B cell (primary cell): ENCODE measurements around the gene SORL1. TPM values are rescaled to one million over a fixed set of nuclear protein-coding genes. Genes with fewer than 3 reads are reported as not detected.

Source experiments
- ATAC-seq: fragments of 200-7000 bp; cut with Tn5 transposase; one replicate; pipeline ENCODE4 v1.10.0; 2021; ENCODE audit warnings: low read depth, mild to moderate bottlenecking, moderate number of reproducible peaks, moderate library complexity
- CTCF ChIA-PET: fragments of 350-600 bp; sonication (Branson Sonifier 250); formaldehyde crosslinking; loops from one replicate; lab custom pipeline; 2021; ENCODE audit warnings: antibody characterized with exemption, inconsistent platforms; lab: Charles Lee
- POLR2A ChIA-PET: fragments of 350-600 bp; sonication (Branson Sonifier 250); formaldehyde crosslinking; loops from one replicate; lab custom pipeline; 2021; ENCODE audit warnings: antibody characterized with exemption; lab: Charles Lee
- DNase-seq: peaks from one replicate; pipeline ENCODE4 v3.0.0; 2013
- H2AFZ ChIP-seq: 2 replicates; pipeline ENCODE4 v1.6.1; 2012; ENCODE audit warnings: mild to moderate bottlenecking, low read depth, low read length; ENCODE audit not compliant: insufficient read depth, poor library complexity, severe bottlenecking
- H3K27ac ChIP-seq, 2 donors: 1 replicate in 1 of 2; 2 replicates in 1 of 2; pipeline ENCODE4 v1.5.1; 2012 to 2013; ENCODE audit warnings: low read length in 2 of 2, mild to moderate bottlenecking in 2 of 2, moderate library complexity in 1 of 2
- H3K27me3 ChIP-seq, 4 experiments: fragments of 200-600 bp in 1 of 4; sonication (generic) in 1 of 4; replicated peaks in 1 of 4; 1 replicate in 2 of 4; 2 replicates in 2 of 4; pipeline versions ENCODE4 v1.6.1 to v1.7.0; 2013 to 2016; ENCODE audit warnings: low read length in 3 of 4, mild to moderate bottlenecking in 2 of 4, mixed read lengths in 1 of 4, moderate library complexity in 1 of 4; ENCODE audit not compliant: insufficient read depth in 4 of 4, control insufficient read depth in 3 of 4; ENCODE audit errors: control extremely low read depth in 1 of 4
- H3K36me3 ChIP-seq, 2 experiments: replicated peaks in 1 of 2; 1 replicate in 1 of 2; 2 replicates in 1 of 2; pipeline versions ENCODE4 v1.6.1 to v1.7.1; 2013; ENCODE audit warnings: low read length in 1 of 2; ENCODE audit not compliant: insufficient read depth in 2 of 2, control insufficient read depth in 1 of 2; ENCODE audit errors: control extremely low read depth in 1 of 2, extremely low read depth in 1 of 2
- H3K4me1 ChIP-seq, 2 donors: fragments of 200-600 bp in 1 of 2; sonication (generic) in 1 of 2; 1 replicate in 1 of 2; 2 replicates in 1 of 2; pipeline versions ENCODE4 v1.5.1 to v1.6.1; 2013 to 2017; ENCODE audit warnings: low read length in 2 of 2; ENCODE audit not compliant: control insufficient read depth in 2 of 2, insufficient read depth in 2 of 2
- H3K4me2 ChIP-seq: replicated peaks from 2 replicates; pipeline ENCODE3; 2012; ENCODE audit warnings: mild to moderate bottlenecking, low read depth, low read length; ENCODE audit not compliant: poor library complexity, severe bottlenecking
- H3K4me3 ChIP-seq, 5 experiments: fragments of 200-600 bp in 1 of 5; sonication (generic) in 1 of 5; 1 replicate in 3 of 5; 2 replicates in 2 of 5; pipeline versions ENCODE4 v1.5.1 to v1.7.0; 2011 to 2016; ENCODE audit warnings: low read length in 4 of 5, mild to moderate bottlenecking in 4 of 5, low read depth in 2 of 5, control low read depth in 1 of 5, moderate library complexity in 1 of 5; ENCODE audit not compliant: insufficient read depth in 1 of 5; ENCODE audit errors: control extremely low read depth in 1 of 5, extremely low read depth in 1 of 5
- H3K79me2 ChIP-seq: fragments of 200-600 bp; sonication (generic); one replicate; pipeline ENCODE4 v1.6.0; 2016; ENCODE audit warnings: low read length; ENCODE audit not compliant: control insufficient read depth, insufficient read depth
- H3K9ac ChIP-seq: fragments of 200-600 bp; sonication (generic); 2 replicates; pipeline ENCODE4 v1.6.1; 2017; ENCODE audit warnings: mild to moderate bottlenecking, low read length, moderate library complexity
- H3K9me3 ChIP-seq, 3 donors: one replicate each; pipeline versions ENCODE4 v1.6.1 to v1.7.1; 2013; ENCODE audit warnings: low read length in 2 of 3; ENCODE audit not compliant: control insufficient read depth in 2 of 3, insufficient read depth in 1 of 3; ENCODE audit errors: control extremely low read depth in 1 of 3
- H4K20me1 ChIP-seq: 2 replicates; pipeline ENCODE4 v1.6.0; 2012; ENCODE audit warnings: mild to moderate bottlenecking, low read length; ENCODE audit not compliant: insufficient read depth, control insufficient read depth, poor library complexity, severe bottlenecking
- H3K27ac Mint-ChIP-seq: one replicate; pipeline ENCODE4 v1.8.0; 2021; ENCODE audit warnings: mixed read lengths
- H3K27me3 Mint-ChIP-seq: one replicate; pipeline ENCODE4 v1.8.0; 2021; ENCODE audit warnings: mixed read lengths
- H3K4me1 Mint-ChIP-seq: one replicate; pipeline ENCODE4 v1.8.0; 2021; ENCODE audit warnings: mixed read lengths
- H3K4me3 Mint-ChIP-seq: one replicate; pipeline ENCODE4 v1.8.0; 2021; ENCODE audit warnings: mixed read lengths
- H3K9me3 Mint-ChIP-seq: one replicate; pipeline ENCODE4 v1.8.0; 2022; ENCODE audit warnings: mixed read lengths; ENCODE audit not compliant: insufficient read depth
- CTCF ChIP-seq: fragments of 200-600 bp; IDR thresholded peaks from one replicate; pipeline ENCODE4 v1.8.0; 2022; ENCODE audit warnings: antibody characterized with exemption, mild to moderate bottlenecking
- EZH2 ChIP-seq: IDR thresholded peaks from 2 replicates; pipeline ENCODE4 v1.6.1; 2012; ENCODE audit warnings: borderline replicate concordance, low read depth, mild to moderate bottlenecking, moderate library complexity, low read length; ENCODE audit not compliant: insufficient read depth, poor library complexity, severe bottlenecking
- WGBS: methylation state at CpG from one replicate; pipeline ENCODE4 v1.1.5; 2013; ENCODE audit warnings: missing lambda C conversion rate; ENCODE audit not compliant: insufficient coverage; 5-methylcytosine and 5-hydroxymethylcytosine counted together
- intact Hi-C: fragments of 100-400 bp; cut with micrococcal nuclease; formaldehyde crosslinking; loops from one replicate; pipeline ENCODE4 v1.10.0; 2022
- polyA plus RNA-seq: library from polyadenylated mRNA; depleted of rRNA; stranded (reverse); fragments of >200 nt; gene quantifications from 2 replicates; pipeline ENCODE4 v1.2.3, GENCODE V29; 2012
- total RNA-seq, 2 donors: library from RNA; stranded (reverse); fragments of 120-200 nt in 1 of 2; gene quantifications; 1 replicate in 1 of 2; 2 replicates in 1 of 2; pipeline versions ENCODE4 v1.2.3 to v1.2.4, GENCODE V29; 2013 to 2022

SORL1 gene
- total and polyA plus RNA-seq, 2 donors (not counting 1 experiment from before 2014, with no cell fraction given): 13.0 to 396 TPM

DNA sequence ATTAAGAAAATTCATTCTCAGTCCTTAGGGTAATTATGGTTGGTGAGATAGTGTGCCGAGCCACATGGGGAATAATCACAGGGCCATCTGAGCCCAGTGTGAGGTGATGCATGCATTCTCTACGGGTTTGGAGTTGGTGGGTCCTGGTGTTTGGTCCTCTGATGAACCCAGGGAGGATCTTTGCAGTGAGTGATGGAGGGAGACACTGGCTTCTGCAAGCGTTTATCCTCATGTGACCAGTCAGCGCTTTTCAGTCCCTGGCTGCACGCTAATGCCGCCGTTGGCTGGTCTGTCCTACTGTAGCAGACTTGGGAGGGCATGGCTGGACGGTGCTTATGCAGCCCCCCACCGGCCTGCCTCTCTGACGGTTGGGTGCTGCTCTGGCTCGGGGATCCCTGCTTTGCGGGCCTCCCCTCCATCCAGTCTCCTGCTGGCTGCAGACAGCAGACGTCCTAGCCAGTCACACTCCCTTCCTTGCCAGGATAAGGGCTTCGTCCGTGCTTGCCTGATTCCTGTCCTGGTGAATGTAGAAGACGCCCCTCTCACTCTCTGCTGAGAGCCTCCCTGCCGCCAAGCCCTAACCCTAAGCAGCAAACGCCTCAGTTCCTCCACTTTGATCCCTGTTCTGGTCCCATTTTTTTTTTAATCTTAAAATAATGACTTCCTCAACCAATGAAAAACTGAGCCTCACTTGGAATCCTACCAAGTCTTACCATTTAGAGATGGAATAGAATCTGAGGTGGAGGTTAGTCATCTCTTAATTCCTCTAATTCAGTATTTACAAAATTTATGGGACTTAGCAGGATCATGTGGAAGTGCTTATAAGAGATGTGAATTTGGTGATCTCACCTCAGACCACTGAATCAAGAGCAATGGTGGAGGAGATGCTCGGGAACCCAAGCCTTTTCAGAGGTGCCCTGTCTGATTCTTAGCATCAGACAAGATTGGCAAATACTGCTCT is 144.4 kb downstream of the SORL1 start:
- Mint-ChIP-seq H3K4me3 (no peak overlapping the region), H3K9me3 (no peaks in the 10 kb centered on the region), H3K27me3 (no peaks in the 10 kb centered on the region), H3K27ac (no peak overlapping the region), H3K4me1 (peaks cover under 1% of the 10 kb centered on the region)
- POLR2A ChIA-PET: no interaction called here
- no peak overlapping the region for H3K27ac ChIP-seq
- no peak overlapping the region for H2AFZ ChIP-seq
- no peaks in the 10 kb centered on the region for H3K9me3 ChIP-seq
- H3K9ac ChIP-seq: no peak overlapping the region
- no peak for DNase-seq
- peaks cover 0 to 1% of the 10 kb centered on the region in 2 donors for H3K4me1 ChIP-seq
- TF ChIP-seq EZH2: no peak
- TF ChIP-seq CTCF: no peak
- no peak overlapping the region for H3K4me2 ChIP-seq
- H3K36me3 ChIP-seq: peaks cover 0 to 28% of the 10 kb centered on the region in 2 experiments
- no peaks in the 10 kb centered on the region for H3K27me3 ChIP-seq
- ATAC-seq: no peak
- H4K20me1 ChIP-seq: no peaks in the 10 kb centered on the region
- WGBS: over 99% methylated on average over 18 of the region's 19 CpGs
- CTCF ChIA-PET: interaction anchor here (0.8 kb wide), 1 partner anchor 911 kb away, joined by 3 read pairs; no protein-coding TSS in a partner anchor
- H3K4me3 ChIP-seq: no peak overlapping the region
- no peaks in the 10 kb centered on the region for H3K79me2 ChIP-seq
- intact Hi-C loops: no loop called here

DNA sequence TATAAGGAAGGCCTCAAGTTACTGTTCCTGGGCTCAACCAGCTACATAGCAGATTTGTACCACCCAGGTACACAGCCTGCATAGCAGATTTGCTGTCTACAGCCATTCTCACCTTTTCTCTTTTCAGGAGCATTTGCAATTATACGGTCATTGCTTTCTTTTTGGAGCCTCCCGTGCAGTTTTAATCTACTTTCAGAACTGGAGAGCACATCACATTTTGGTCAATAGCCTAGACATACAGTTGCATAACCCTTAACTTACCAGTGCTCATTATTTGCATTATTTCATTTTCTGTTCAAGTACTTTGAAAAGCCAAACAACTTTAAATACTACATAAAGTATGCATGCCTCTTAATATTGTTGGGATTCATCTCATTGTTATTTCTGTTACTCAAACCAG is 151.2 kb downstream of the SORL1 start:
- Mint-ChIP-seq H3K4me3 (no peak overlapping the region), H3K27me3 (no peaks in the 10 kb centered on the region), H3K9me3 (no peaks in the 10 kb centered on the region), H3K27ac (no peak overlapping the region), H3K4me1 (no peaks in the 10 kb centered on the region)
- POLR2A ChIA-PET: no interaction called here
- 90% methylated on average over 2 of the region's 2 CpGs for WGBS
- Histone ChIP-seq H3K27ac (no peak overlapping the region), H3K4me1 (no peaks in the 10 kb centered on the region), H3K9ac (no peak overlapping the region), H4K20me1 (peaks cover 3% of the 10 kb centered on the region), H3K27me3 (no peaks in the 10 kb centered on the region), H3K4me3 (no peak overlapping the region), H3K36me3 (peaks cover 0 to 48% of the 10 kb centered on the region in 2 experiments), H3K79me2 (no peaks in the 10 kb centered on the region), H3K4me2 (no peak overlapping the region), H2AFZ (no peak overlapping the region), H3K9me3 (no peaks in the 10 kb centered on the region)
- ATAC-seq (no peak), DNase-seq (no peak)
- CTCF ChIA-PET: interaction anchor here (2.6 kb wide), 1 partner anchor 12 kb away, joined by 8 read pairs; no protein-coding TSS in a partner anchor
- intact Hi-C loops: no loop called here
- no peak for TF ChIP-seq EZH2
- TF ChIP-seq CTCF: no peak
